ENCODE results near the gene RRM2.
"Not testable (repeated sequence)": the region's sequence is repeated elsewhere in the genome, so short reads cannot be mapped to it uniquely, and the experiment has no call there.

Gene RRM2

GRCh38 chr2:10141736-10142639 is 19.4 kb downstream of the RRM2 start:
- ATAC-seq (replicated peaks) = peak; percentile 59
- Mint-ChIP-seq H3K4me1 (ENCODE audit: low read depth in 2 of 2) (peaks cover 10% of the 10 kb centered on the region in 2 donors), H3K9me3 (no peaks in the 10 kb centered on the region), H3K27ac (peak overlapping the region; percentile 84 to 85), H3K4me3 (peak overlapping the region in 1 of 2 donors; percentile 51), H3K27me3 (no peaks in the 10 kb centered on the region), H3K36me3 (ENCODE audit: insufficient read depth) (peaks cover 4% of the 10 kb centered on the region)
- DNase-seq = no peak

GRCh38 chr2:10142640-10142965 is 20.1 kb downstream of the RRM2 start:
- peaks cover 4% of the 10 kb centered on the region for H3K36me3 Mint-ChIP-seq (ENCODE audit: insufficient read depth)
- ATAC-seq (replicated peaks) (no peak), DNase-seq (no peak)
- no peaks in the 10 kb centered on the region for H3K9me3 Mint-ChIP-seq
- peaks cover 10% of the 10 kb centered on the region in 2 donors for H3K4me1 Mint-ChIP-seq (ENCODE audit: low read depth in 2 of 2)
- H3K27ac Mint-ChIP-seq = no peak overlapping the region
- no peak overlapping the region for H3K4me3 Mint-ChIP-seq
- no peaks in the 10 kb centered on the region for H3K27me3 Mint-ChIP-seq

GRCh38 chr2:10144771-10145518 is 22.4 kb downstream of the RRM2 start:
- H3K4me3 Mint-ChIP-seq = no peak overlapping the region
- no peak for ATAC-seq (replicated peaks)
- H3K27ac Mint-ChIP-seq = peak overlapping the region in 1 of 2 donors; percentile 79
- H3K4me1 Mint-ChIP-seq (ENCODE audit: low read depth in 2 of 2) = peaks cover 10 to 16% of the 10 kb centered on the region in 2 donors
- H3K27me3 Mint-ChIP-seq = no peaks in the 10 kb centered on the region
- peaks cover 4% of the 10 kb centered on the region for H3K36me3 Mint-ChIP-seq (ENCODE audit: insufficient read depth)
- DNase-seq = no peak
- no peaks in the 10 kb centered on the region for H3K9me3 Mint-ChIP-seq

- peaks cover 4% of the 10 kb centered on the region for H3K36me3 Mint-ChIP-seq (ENCODE audit: insufficient read depth)
- H3K4me3 Mint-ChIP-seq = no peak overlapping the region
- no peak for ATAC-seq (replicated peaks)
- DNase-seq = no peak
- peaks cover 13 to 20% of the 10 kb centered on the region in 2 donors for H3K4me1 Mint-ChIP-seq (ENCODE audit: low read depth in 2 of 2)
- H3K27ac Mint-ChIP-seq = no peak overlapping the region
- H3K27me3 Mint-ChIP-seq = no peaks in the 10 kb centered on the region
- no peaks in the 10 kb centered on the region for H3K9me3 Mint-ChIP-seq
These were observed 23.2 kb downstream of the RRM2 start for GRCh38 chr2:10145519-10146357.

GRCh38 chr2:10146366-10147005 is 23.9 kb downstream of the RRM2 start:
- DNase-seq = no peak
- Mint-ChIP-seq H3K27ac (peak overlapping the region in 1 of 2 donors; percentile 35), H3K36me3 (ENCODE audit: insufficient read depth) (peaks cover 4% of the 10 kb centered on the region), H3K9me3 (no peaks in the 10 kb centered on the region), H3K4me1 (ENCODE audit: low read depth in 2 of 2) (peaks cover 10 to 18% of the 10 kb centered on the region in 2 donors), H3K4me3 (no peak overlapping the region), H3K27me3 (no peaks in the 10 kb centered on the region)
- no peak for ATAC-seq (replicated peaks)

- peaks cover 4 to 11% of the 10 kb centered on the region in 2 donors for H3K4me1 Mint-ChIP-seq (ENCODE audit: low read depth in 2 of 2)
- peak overlapping the region in 1 of 2 donors; percentile 35 for H3K27ac Mint-ChIP-seq
These were observed 24.6 kb downstream of the RRM2 start for GRCh38 chr2:10147050-10147660.

DNA sequence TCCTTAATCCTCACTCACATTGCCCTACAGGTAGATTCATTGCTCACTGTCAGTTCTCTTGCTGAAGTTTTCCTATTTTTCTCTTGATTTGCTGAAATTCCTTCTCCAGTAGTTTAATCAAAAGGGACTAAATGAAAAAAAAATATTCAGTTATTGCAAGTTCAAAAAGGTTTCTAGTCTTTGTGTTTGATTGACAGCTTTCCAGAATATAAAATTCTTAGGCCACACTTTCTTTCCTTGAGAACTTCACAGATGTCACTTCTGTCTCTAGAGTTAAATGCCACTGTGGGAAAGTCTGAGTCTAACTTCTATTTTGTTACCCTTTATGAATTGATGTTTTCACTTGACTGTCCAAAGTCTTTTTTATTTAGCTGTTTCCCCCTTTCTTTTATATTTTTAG is 25.7 kb downstream of the RRM2 start:
- Mint-ChIP-seq H3K4me1 (ENCODE audit: low read depth in 2 of 2) (peaks cover 3 to 12% of the 10 kb centered on the region in 2 donors), H3K4me3 (no peak overlapping the region), H3K27me3 (no peaks in the 10 kb centered on the region), H3K9me3 (no peaks in the 10 kb centered on the region), H3K27ac (peak overlapping the region in 1 of 2 donors; percentile 1), H3K36me3 (ENCODE audit: insufficient read depth) (peaks cover 4% of the 10 kb centered on the region)
- DNase-seq (no peak), ATAC-seq (replicated peaks) (no peak)

More at GRCh38 chr2:10147050-10147660, 24.6 kb downstream of the RRM2 start:
- H3K9me3 Mint-ChIP-seq; DNase-seq; H3K4me3 Mint-ChIP-seq; H3K27me3 Mint-ChIP-seq; H3K36me3 Mint-ChIP-seq (ENCODE audit: insufficient read depth); ATAC-seq (replicated peaks): not testable (repeated sequence)

- H3K27me3 Mint-ChIP-seq = no peaks in the 10 kb centered on the region
- no peak for DNase-seq
- H3K27ac Mint-ChIP-seq = peak overlapping the region in 1 of 2 donors; percentile 11
- peaks cover 2% of the 10 kb centered on the region for H3K36me3 Mint-ChIP-seq (ENCODE audit: insufficient read depth)
- no peak overlapping the region for H3K4me3 Mint-ChIP-seq
- H3K4me1 Mint-ChIP-seq (ENCODE audit: low read depth in 2 of 2) = peaks cover 3 to 14% of the 10 kb centered on the region in 2 donors
- H3K9me3 Mint-ChIP-seq = no peaks in the 10 kb centered on the region
- ATAC-seq (replicated peaks) = no peak
These were observed 27.1 kb downstream of the RRM2 start for GRCh38 chr2:10149635-10150034.

GRCh38 chr2:10150436-10150835 is 27.9 kb downstream of the RRM2 start:
- Mint-ChIP-seq H3K27me3 (no peaks in the 10 kb centered on the region), H3K4me1 (ENCODE audit: low read depth in 2 of 2) (peaks cover 3 to 14% of the 10 kb centered on the region in 2 donors), H3K36me3 (ENCODE audit: insufficient read depth) (no peaks in the 10 kb centered on the region), H3K9me3 (no peaks in the 10 kb centered on the region), H3K4me3 (no peak overlapping the region), H3K27ac (peak overlapping the region in 1 of 2 donors; percentile 62)
- no peak for DNase-seq
- ATAC-seq (replicated peaks) = no peak

DNA sequence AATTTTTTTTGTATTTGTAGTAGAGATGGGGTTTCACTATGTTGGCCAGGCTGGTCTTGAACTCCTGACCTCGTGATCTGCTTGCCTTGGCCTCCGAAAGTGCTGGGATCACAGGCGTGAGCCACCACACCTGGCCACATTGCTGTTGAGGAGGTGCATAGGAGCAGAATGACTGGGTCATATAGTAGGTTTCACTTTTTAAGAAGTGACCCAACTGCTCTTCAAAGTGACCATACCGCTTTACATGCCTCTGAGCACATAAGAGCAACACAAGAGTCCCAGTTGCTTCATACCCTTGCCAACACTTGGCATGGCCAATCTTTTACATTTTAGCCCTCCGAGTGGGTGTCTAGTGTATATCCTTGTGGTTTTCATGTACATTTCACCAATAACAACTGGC is 28.9 kb downstream of the RRM2 start:
- H3K27ac Mint-ChIP-seq = no peak overlapping the region
- ATAC-seq (replicated peaks) = no peak
- H3K36me3 Mint-ChIP-seq (ENCODE audit: insufficient read depth) = no peaks in the 10 kb centered on the region
- no peaks in the 10 kb centered on the region for H3K9me3 Mint-ChIP-seq
- H3K4me3 Mint-ChIP-seq = no peak overlapping the region
- DNase-seq = no peak
- H3K4me1 Mint-ChIP-seq (ENCODE audit: low read depth in 2 of 2) = peaks cover 3 to 14% of the 10 kb centered on the region in 2 donors
- H3K27me3 Mint-ChIP-seq = no peaks in the 10 kb centered on the region

DNA sequence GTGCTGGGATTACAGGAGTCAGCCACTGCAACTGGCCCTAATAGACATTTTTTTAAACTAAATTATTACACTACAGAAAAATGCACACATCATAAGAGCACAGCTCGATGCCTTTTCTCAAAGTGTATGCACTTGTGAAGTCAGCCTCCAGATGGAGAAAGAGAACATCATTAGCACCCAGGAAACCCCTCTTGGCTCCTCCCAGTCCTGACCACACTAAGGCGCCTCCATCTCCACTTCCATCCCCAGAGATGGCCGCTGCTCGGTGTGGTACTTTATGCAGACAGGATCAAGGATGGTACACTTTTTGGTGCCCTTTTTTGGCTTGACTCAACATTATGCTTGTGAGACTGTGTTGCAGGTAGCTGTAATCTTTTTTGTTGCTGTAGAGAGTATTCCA is 34.8 kb downstream of the RRM2 start:
- no peak for DNase-seq
- H3K4me1 Mint-ChIP-seq (ENCODE audit: low read depth in 2 of 2) = peaks cover 5 to 7% of the 10 kb centered on the region in 2 donors
- no peaks in the 10 kb centered on the region for H3K9me3 Mint-ChIP-seq
- H3K27me3 Mint-ChIP-seq = no peaks in the 10 kb centered on the region
- H3K4me3 Mint-ChIP-seq = no peak overlapping the region
- no peaks in the 10 kb centered on the region for H3K36me3 Mint-ChIP-seq (ENCODE audit: insufficient read depth)
- ATAC-seq (replicated peaks) = no peak
- no peak overlapping the region for H3K27ac Mint-ChIP-seq

GRCh38 chr2:10158681-10159080 is 36.1 kb downstream of the RRM2 start:
- DNase-seq (no peak), ATAC-seq (replicated peaks) (no peak)
- Mint-ChIP-seq H3K4me3 (no peak overlapping the region), H3K27ac (peak overlapping the region; percentile 26 to 60), H3K9me3 (no peaks in the 10 kb centered on the region), H3K36me3 (ENCODE audit: insufficient read depth) (peaks cover 3% of the 10 kb centered on the region), H3K4me1 (ENCODE audit: low read depth in 2 of 2) (peaks cover 4 to 8% of the 10 kb centered on the region in 2 donors), H3K27me3 (no peaks in the 10 kb centered on the region)

Measured in effector memory CD8-positive, alpha-beta T cell (primary cell).